ENCODE measurements around the gene THSD7B.
"Not testable (repeated sequence)": the region's sequence is repeated elsewhere in the genome, so short reads cannot be mapped to it uniquely, and the experiment has no call there.

Gene THSD7B

GRCh38 chr2:137449454-137449853 lies 684.1 kb downstream of the THSD7B start:
- no peak for DNase-seq

DNA sequence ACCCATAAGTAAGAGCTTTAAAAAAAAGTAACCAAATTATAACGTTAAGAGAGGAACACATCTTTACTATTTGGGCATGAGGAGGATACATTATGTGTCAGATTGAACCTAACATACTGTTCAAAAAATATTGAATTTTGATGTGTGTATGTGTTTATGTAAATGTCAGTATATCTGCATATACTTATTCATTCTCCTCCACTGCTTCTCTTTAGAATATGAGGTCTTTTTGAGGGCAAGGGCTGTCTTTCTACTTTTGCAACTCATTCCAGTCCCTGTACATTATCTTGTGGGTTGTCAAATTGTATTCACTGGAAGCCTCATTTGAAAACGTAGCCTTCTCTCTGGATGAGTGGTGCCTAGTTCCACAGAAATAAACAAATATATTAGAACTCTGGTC lies 689.5 kb downstream of the THSD7B start:
- DNase-seq = no peak

GRCh38 chr2:137467246-137467862 lies 702.0 kb downstream of the THSD7B start:
- DNase-seq = no peak

DNA sequence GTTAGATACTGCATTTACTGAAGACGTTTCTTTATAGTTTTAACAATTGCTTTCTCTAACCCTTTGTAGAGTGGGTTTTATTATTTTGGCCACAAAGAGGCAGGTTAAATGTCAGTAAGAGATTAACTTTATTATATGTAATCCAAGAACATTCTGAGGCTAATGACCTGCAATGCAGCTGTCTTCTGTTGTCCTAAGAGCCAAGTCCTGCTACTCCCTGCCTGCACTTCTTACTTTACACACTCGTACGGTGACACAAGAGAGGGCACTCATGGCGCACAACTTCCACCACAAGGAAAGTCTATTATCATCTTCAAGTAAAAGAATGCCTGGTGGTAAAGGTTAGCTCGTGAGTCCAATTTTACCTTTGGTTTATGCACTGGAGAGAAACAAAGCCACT lies 727.9 kb downstream of the THSD7B start:
- DNase-seq = no peak

GRCh38 chr2:137500599-137500998 lies 735.3 kb downstream of the THSD7B start:
- DNase-seq = no peak

DNA sequence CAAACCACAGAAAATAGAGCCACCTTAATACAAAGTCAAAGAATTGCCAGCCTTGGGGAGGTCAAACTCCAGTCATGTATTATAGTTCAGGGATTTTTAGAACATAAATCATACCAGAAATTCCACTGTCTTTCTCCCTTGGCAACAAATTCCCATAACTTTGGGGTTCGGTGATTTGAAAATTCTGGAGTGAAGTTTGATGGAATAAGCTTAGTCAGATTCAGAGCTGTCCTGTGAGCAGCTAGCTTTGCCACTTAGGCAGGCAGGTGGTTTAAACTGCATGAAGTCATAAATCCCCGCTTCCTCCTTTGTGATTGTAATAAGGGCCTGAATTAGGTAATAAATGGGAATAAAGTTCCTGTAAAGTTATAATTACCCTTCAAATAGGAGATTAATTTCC lies 741.9 kb downstream of the THSD7B start:
- no peak for DNase-seq

- no peak for DNase-seq
Observed at GRCh38 chr2:137508739-137509384, 743.5 kb downstream of the THSD7B start.

DNA sequence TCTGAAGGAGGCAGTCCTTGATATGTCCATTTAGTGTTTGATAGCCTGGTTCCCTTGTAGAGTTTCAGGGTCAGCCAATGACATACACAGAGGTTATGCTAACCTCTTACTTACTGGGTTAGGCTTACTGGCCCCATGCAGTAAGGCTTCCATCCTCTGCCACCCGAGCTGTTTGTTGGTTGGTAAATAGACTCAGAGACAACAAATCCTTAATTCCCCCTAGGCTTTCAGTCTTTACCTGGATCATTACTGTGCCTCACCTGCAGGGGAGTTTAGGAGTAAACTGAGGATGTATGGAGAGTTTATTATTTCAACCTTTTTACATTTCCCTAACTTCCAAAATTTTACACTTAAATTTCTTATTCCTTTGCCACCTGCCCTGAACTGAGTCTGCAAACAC lies 746.2 kb downstream of the THSD7B start:
- DNase-seq = no peak

- no peak for DNase-seq
Observed at GRCh38 chr2:137521653-137522619, 756.6 kb downstream of the THSD7B start.

DNA sequence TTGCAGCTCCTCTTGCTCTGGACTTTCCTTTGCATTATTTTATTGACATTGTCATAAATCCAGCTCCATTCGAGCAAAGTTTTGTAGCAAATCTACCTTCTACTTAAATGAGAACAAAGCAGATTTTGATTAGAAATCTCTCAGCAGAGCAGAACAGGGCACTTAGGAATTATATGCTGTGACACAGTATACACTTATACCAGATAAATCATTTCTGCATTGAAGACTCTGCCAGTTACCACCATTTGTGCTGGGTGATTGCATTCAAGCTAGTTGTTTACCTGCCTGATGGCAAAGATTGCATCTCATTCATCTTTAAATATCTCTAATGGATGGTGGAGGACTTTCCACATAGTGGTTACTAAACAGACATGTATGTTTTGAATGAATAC lies 757.3 kb downstream of the THSD7B start:
- DNase-seq = no peak

DNA sequence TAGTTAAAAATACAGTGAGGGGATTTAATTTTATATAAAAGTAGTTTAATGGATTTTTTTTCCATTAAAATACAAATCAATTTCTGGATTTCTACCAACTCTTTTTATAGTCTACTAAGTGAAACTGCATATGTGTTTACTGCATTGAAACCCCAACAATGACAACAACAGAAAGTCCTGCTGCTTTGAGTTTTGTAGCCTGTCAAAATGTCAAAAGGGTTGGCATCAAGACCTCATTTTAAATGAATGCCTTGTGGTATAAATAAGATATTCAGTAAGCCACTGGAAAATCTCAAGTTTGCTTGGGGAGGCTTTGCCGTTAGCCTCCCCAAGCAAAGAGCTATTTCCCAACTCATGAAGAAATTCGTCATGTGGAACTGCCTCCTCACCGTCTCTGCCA lies 758.6 kb downstream of the THSD7B start:
- no peak for DNase-seq

GRCh38 chr2:137525132-137525531 lies 759.8 kb downstream of the THSD7B start:
- DNase-seq = no peak

DNA sequence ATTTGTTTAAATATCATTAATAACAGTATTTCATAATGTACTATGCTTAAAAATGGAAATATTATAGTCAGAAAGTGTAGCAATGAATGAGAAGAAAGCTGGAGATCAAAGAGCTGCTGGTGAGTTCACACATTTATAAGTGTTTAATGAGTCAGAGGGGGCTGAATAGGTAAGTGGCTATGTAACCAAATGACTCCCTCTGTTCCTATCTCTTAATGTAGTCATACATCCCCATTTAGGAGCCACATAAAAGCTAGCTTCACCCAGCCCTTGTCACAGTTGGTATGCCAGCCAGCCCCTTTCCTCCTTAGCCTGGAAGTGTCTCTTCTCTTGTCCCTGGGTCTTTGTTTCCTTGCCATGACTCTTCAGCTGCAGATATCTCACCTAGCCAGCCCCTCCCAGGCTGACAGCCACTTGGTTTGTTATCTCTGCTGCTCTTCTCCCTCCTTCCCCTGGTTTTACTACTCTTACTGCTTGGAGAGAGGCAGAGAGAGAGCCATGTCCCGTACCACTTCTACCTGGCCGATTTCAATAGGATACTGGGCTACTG lies 760.4 kb downstream of the THSD7B start:
- DNase-seq = no peak

DNA sequence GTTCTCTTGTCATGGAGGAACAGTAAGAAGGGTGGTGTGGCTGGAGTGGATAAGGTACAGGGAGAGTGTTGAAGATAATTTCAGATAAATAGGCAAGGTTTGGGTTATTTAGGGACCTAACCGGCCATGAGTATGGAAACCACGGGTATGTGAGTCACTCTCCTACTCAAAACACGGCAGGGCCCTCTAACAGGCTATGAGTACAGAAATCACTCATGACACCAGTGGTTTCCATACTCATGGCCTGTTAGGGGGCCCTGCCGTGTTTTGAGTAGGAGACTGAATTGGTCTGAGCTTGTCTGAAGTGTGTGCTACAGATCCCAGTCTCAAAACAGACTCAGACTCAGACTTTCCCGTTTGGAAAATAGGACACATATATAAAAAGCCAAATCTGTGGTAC lies 770.6 kb downstream of the THSD7B start:
- no peak for DNase-seq

- no peak for DNase-seq
Observed at GRCh38 chr2:137539336-137539735, 774.0 kb downstream of the THSD7B start.

GRCh38 chr2:137547842-137548241 lies 782.5 kb downstream of the THSD7B start:
- no peak for DNase-seq

DNA sequence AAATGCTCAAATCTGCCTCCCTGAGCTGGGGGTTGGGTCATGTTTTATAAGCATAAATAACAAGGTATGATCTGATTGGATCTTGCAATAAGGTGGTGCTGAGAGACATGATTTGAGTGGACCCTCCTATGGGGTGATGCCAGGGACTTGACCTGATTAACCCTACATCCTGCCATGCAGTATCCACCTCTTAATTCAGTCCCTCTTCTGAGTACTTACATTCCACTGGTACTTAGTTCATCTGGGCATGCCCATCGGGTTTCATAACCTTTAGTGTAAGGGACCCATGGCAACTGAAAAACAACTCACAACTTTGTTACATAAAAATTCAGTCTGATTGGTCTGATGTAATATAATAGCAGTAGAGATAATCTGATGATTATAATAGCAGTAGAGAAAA lies 801.0 kb downstream of the THSD7B start:
- DNase-seq = no peak

- DNase-seq = no peak
Observed at GRCh38 chr2:137570484-137570883, 805.1 kb downstream of the THSD7B start.

DNA sequence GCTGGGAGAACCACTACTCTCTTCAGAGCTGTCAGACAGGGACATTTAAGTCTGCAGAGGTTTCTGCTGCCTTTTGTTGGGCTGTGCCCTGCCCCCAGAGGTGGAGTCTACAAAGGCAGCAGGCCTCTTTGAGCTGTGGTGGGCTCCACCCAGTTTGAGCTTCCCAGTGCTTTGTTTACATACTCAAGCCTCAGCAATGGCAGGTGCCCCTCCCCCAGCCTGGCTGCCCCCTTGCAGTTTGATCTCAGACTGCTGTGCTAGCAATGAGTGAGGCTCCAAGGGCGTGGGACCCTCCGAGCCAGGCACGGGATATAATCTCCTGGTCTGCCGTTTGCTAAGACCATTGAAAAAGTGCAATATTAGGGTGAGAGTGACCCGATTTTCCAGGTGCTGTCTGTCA lies 822.5 kb downstream of the THSD7B start:
- not testable (repeated sequence) for DNase-seq

GRCh38 chr2:137588578-137588977 lies 823.2 kb downstream of the THSD7B start:
- DNase-seq = not testable (repeated sequence)

DNA sequence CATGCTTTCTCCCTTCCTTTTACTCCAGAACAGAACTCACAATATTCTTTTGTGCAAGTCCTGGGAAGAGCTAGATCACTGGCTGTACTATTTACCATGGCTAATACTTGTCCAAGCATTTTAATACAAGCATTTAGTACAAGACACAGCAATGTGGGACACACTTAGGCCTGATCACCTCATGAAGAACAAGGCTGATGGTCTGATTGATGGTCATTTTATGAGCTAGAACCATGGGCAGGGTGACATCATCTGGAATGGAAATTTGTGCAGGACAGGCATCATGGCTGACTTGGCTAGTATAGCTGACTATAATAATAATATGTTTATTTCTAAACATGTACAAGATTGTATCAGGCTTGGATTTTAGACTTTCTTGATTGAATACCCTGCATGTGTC lies 824.8 kb downstream of the THSD7B start:
- DNase-seq = no peak

DNA sequence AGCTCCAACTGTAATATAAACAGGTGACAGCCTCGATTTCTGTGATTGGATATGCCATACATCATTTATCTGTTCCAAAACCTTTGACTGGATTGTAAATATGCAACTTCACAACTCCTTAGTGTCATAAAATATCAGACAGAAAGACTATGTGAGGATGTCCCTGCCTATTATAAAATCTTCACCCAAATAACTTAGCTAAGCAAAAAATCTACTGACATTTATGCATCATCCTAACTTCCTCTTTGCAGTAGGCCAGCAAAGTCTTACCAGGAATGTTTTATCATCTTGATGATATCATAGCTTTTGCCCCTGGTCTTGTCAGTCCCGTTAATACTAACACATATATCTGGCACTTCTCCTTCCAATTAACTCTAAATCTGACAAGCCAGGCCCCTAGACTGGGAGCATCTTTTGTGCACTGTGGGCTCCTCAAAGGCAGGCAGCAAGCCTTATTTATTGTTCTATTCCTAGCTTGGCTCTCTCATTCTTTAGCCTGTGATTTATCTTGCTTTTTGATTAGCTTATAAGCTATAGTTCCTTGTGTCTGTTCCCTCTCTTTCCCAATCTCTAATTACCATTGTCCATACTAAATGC lies 842.5 kb downstream of the THSD7B start:
- DNase-seq = no peak

DNA sequence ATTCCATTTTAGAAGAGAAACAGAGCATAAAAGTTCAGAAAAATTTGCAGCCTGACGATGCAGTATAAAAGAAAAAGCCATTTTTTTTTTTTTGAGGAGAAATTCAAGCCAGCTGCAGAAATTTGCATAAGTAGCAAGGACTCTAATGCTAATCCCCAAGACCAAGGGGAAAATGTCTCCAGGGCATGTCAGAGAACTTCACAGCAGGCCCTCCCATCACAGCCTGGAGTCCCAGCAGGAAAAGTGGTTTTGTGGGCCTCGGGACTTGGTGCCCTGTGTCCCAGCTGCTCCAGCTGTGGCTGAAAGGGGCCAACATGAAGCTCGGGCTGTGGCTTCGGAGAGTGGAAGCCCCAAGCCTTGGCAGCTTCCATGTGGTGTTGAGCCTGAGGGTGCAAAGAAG lies 873.6 kb downstream of the THSD7B start:
- DNase-seq = no peak

Measured in stimulated activated naive CD4-positive, alpha-beta T cell (primary cell).